WTC11 (cell line): ENCODE measurements around the gene LMOD1. TPM values are rescaled to one million over a fixed set of nuclear protein-coding genes. Genes with fewer than 3 reads are reported as not detected.

Experiments
- AR ChIP-seq: fragments of 250-450 bp; sonication (Bioruptor Pico); IDR thresholded peaks from 2 replicates; pipeline ENCODE4 v1.9.0; 2021; ENCODE audit warnings: mild to moderate bottlenecking
- ARID4B ChIP-seq: sonication (generic); formaldehyde crosslinking; IDR thresholded peaks from 2 replicates; pipeline ENCODE4 v1.8.0; 2023; ENCODE audit warnings: missing genetic modification reagents, mild to moderate bottlenecking, borderline replicate concordance
- ATF1 ChIP-seq: sonication (generic); formaldehyde crosslinking; IDR thresholded peaks from 2 replicates; pipeline ENCODE4 v1.8.1; 2023; ENCODE audit warnings: mild to moderate bottlenecking, moderate library complexity, missing genetic modification reagents
- ATF2 ChIP-seq: sonication (generic); formaldehyde crosslinking; IDR thresholded peaks from 2 replicates; pipeline ENCODE4 v1.8.1; 2022; ENCODE audit warnings: low read depth, missing genetic modification reagents, borderline replicate concordance
- ATF3 ChIP-seq: sonication (generic); formaldehyde crosslinking; conservative IDR thresholded peaks from 2 replicates; pipeline ENCODE4 v1.8.1; 2022; ENCODE audit warnings: mild to moderate bottlenecking, missing genetic modification reagents
- E2F5 ChIP-seq: sonication (generic); formaldehyde crosslinking; IDR thresholded peaks from 2 replicates; pipeline ENCODE4 v1.8.1; 2022; ENCODE audit warnings: mild to moderate bottlenecking, moderate library complexity, missing genetic modification reagents
- FOXJ3 ChIP-seq: sonication (generic); formaldehyde crosslinking; IDR thresholded peaks from 2 replicates; pipeline ENCODE4 v1.9.0; 2021; ENCODE audit warnings: missing genetic modification reagents, mild to moderate bottlenecking, borderline replicate concordance
- GABPB1 ChIP-seq: sonication (generic); formaldehyde crosslinking; IDR thresholded peaks from 2 replicates; pipeline ENCODE4 v1.8.1; 2023; ENCODE audit warnings: mild to moderate bottlenecking, missing genetic modification reagents
- IRF1 ChIP-seq: sonication (generic); formaldehyde crosslinking; IDR thresholded peaks from 2 replicates; pipeline ENCODE4 v1.8.0; 2023; ENCODE audit warnings: missing genetic modification reagents
- KAT7 ChIP-seq: sonication (generic); formaldehyde crosslinking; IDR thresholded peaks from 2 replicates; pipeline ENCODE4 v1.8.1; 2023; ENCODE audit warnings: missing genetic modification reagents, mild to moderate bottlenecking, borderline replicate concordance
- MXD4 ChIP-seq: fragments of 250-450 bp; sonication (Bioruptor Pico); IDR thresholded peaks from 2 replicates; pipeline ENCODE4 v1.8.0; 2021; ENCODE audit warnings: mild to moderate bottlenecking, moderate library complexity, borderline replicate concordance
- MYBL2 ChIP-seq: sonication (generic); formaldehyde crosslinking; IDR thresholded peaks from 2 replicates; pipeline ENCODE4 v1.8.1; 2023; ENCODE audit warnings: mild to moderate bottlenecking, moderate library complexity, missing genetic modification reagents
- NFYB ChIP-seq: sonication (generic); formaldehyde crosslinking; conservative IDR thresholded peaks from 2 replicates; pipeline ENCODE4 v1.8.0; 2022; ENCODE audit warnings: low read depth, missing genetic modification reagents
- NR1H2 ChIP-seq: sonication (generic); formaldehyde crosslinking; IDR thresholded peaks from 2 replicates; pipeline ENCODE4 v1.9.0; 2021; ENCODE audit warnings: mild to moderate bottlenecking, moderate library complexity, missing genetic modification reagents
- NR3C1 ChIP-seq: sonication (generic); formaldehyde crosslinking; conservative IDR thresholded peaks from 2 replicates; pipeline ENCODE4 v1.8.1; 2023; ENCODE audit warnings: low read depth, mild to moderate bottlenecking, missing genetic modification reagents
- PRDM15 ChIP-seq: sonication (generic); formaldehyde crosslinking; IDR thresholded peaks from 2 replicates; pipeline ENCODE4 v1.8.0; 2022; ENCODE audit warnings: missing genetic modification reagents
- RORB ChIP-seq: fragments of 250-450 bp; sonication (Bioruptor Pico); IDR thresholded peaks from 2 replicates; pipeline ENCODE4 v1.9.0; 2021; ENCODE audit warnings: mild to moderate bottlenecking
- SMAD4 ChIP-seq: sonication (generic); formaldehyde crosslinking; IDR thresholded peaks from 2 replicates; pipeline ENCODE4 v1.8.0; 2022; ENCODE audit warnings: mild to moderate bottlenecking, missing genetic modification reagents
- SP1 ChIP-seq: sonication (generic); formaldehyde crosslinking; conservative IDR thresholded peaks from 2 replicates; pipeline ENCODE4 v1.8.1; 2022; ENCODE audit warnings: missing genetic modification reagents
- ZBTB21 ChIP-seq: sonication (generic); formaldehyde crosslinking; IDR thresholded peaks from 2 replicates; pipeline ENCODE4 v1.8.1; 2023; ENCODE audit warnings: mild to moderate bottlenecking, missing genetic modification reagents, borderline replicate concordance
- ZNF317 ChIP-seq: sonication (generic); formaldehyde crosslinking; IDR thresholded peaks from 2 replicates; pipeline ENCODE4 v1.8.1; 2023; ENCODE audit warnings: low read depth, mild to moderate bottlenecking, moderate library complexity, missing genetic modification reagents, borderline replicate concordance
- ZSCAN18 ChIP-seq: fragments of 250-450 bp; sonication (Bioruptor Pico); IDR thresholded peaks from 2 replicates; pipeline ENCODE4 v2.1.2; 2022; ENCODE audit warnings: mild to moderate bottlenecking, moderate library complexity
- total RNA-seq: library from RNA; stranded (reverse); gene quantifications from 3 replicates; pipeline ENCODE4 v1.2.3, GENCODE V29; 2021

Gene LMOD1
- total RNA-seq, 1 experiment from 2014 or later: 1.5 TPM

- TF ChIP-seq ATF2 (CRISPR knock-in tag) (no peak), ZNF317 (CRISPR knock-in tag) (0 out of 2 replicates have a peak, but pooled peaks have one; percentile 13), PRDM15 (CRISPR knock-in tag) (no peak), MYBL2 (CRISPR knock-in tag) (peak; percentile 38; the same call in 1 of the 2 replicates), E2F5 (CRISPR knock-in tag) (peak; percentile 2; the same call in 1 of the 2 replicates), FOXJ3 (CRISPR knock-in tag) (no peak), NFYB (no peak), ZBTB21 (CRISPR knock-in tag) (no peak), MXD4 (CRISPR knock-in tag) (no peak), RORB (no peak), SMAD4 (CRISPR knock-in tag) (no peak), ZSCAN18 (no peak), ATF1 (CRISPR knock-in tag) (0 out of 2 replicates have a peak, but pooled peaks have one; percentile 49), AR (CRISPR knock-in tag) (no peak), KAT7 (CRISPR knock-in tag) (peak; percentile 93; the same call in 1 of the 2 replicates), ATF3 (CRISPR knock-in tag) (0 out of 2 replicates have a peak, but pooled peaks have one; percentile 38), ARID4B (CRISPR knock-in tag) (no peak), NR3C1 (CRISPR knock-in tag) (no peak), NR1H2 (CRISPR knock-in tag) (no peak), GABPB1 (CRISPR knock-in tag) (no peak; the same call in 1 of the 2 replicates), SP1 (peak; percentile 55), IRF1 (CRISPR knock-in tag) (no peak)
Measured at GRCh38 chr1:201982623-201983379, 36.5 kb upstream of the LMOD1 start, which contains the start of gene RNPEP (continued).
